ENCODE results near the gene MATCAP1. TPM values are rescaled to one million over a fixed set of nuclear protein-coding genes. Genes with fewer than 3 reads are reported as not detected.
A peak's percentile ranks its signal among the peaks of the same experiment; 100 is the strongest.

MATCAP1 gene
- total and polyA plus RNA-seq, 2 of the 4 experiments (the other 2 are of a cell fraction), result 8.2 to 43.9 TPM

DNA sequence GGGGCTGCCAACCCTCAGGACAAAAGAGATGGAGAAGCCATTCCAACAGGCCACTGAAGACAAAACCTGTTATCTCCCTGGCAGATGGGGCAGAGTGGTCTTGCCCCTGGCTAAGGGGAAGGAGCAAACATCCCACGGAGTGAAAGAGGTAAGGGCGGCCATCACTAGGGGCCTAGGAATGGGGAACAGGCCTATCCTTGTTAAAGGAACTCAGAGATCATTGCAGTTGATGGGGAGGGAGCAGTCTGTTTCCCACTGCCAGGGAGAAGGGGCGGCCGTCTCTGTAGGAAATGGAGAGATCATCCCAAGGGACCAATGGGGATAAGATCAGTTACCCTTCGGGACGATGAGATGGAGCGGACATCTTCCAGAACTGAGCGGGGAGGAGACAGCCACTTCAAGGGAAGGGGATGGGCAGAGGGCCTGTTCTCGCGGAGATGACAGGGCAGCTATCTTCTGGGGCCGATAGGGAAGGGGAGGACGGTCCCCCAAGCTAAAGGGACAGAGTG, 42.6 kb upstream of the MATCAP1 start:
- H3K27ac ChIP-seq (ENCODE audit: insufficient read depth, low read length), result peak overlapping the region; percentile 89
- peak overlapping the region; percentile 95 for H4K5ac ChIP-seq (ENCODE audit: low read depth, low read length)
- H3K23ac ChIP-seq (ENCODE audit: low read depth, low read length), result peak overlapping the region; percentile 90
- ChIA-PET CTCF (no interaction called here), POLR2A (ENCODE audit: unreplicated experiment) (interaction anchor here (1.0 to 1.4 kb wide), 2 partner anchors 15 to 28 kb away, joined by 5 read pairs; no protein-coding TSS in a partner anchor)
- no peak for TF ChIP-seq NFE2L2 (IDR thresholded peaks at IDR 0.05; ENCODE audit: low read depth, low read length)
- TF ChIP-seq RAD21 (IDR thresholded peaks at IDR 0.05; ENCODE audit: low read length), result no peak
- TF ChIP-seq POLR2A (IDR thresholded peaks at IDR 0.05; ENCODE audit: low read depth, low read length), result no peak
- H2BK120ac ChIP-seq (ENCODE audit: low read depth, low read length), result peak overlapping the region; percentile 40
- BruUV-seq (replicated peaks), result no TSS peak
- no peak overlapping the region for H2BK20ac ChIP-seq (ENCODE audit: low read depth, low read length)
- H3K4me3 ChIP-seq (ENCODE audit: insufficient read depth, low read depth, low read length), result peak overlapping the region; percentile 80
- peak overlapping the region; percentile 97 for H3K4ac ChIP-seq (ENCODE audit: low read depth, low read length)
- peak overlapping the region; percentile 71 for H3K56ac ChIP-seq (ENCODE audit: extremely low read depth, insufficient read depth, low read length)
- peak overlapping the region; percentile 86 for H2AK5ac ChIP-seq (ENCODE audit: low read depth, low read length)
- peak overlapping the region; percentile 83 to 97 for H4K8ac ChIP-seq (ENCODE audit: low read depth in 2 of 2, low read length in 2 of 2)
- peaks cover 12% of the 10 kb centered on the region for H3K9me1 ChIP-seq (ENCODE audit: insufficient read depth, low read length)
- peak overlapping the region; percentile 93 for H2AK9ac ChIP-seq (replicated peaks; ENCODE audit: low read depth, low read length, poor library complexity)
- 3% methylated on average over 5 of the region's 12 CpGs; no CpG with 5 or more reads in 1 of the 2 experiments for WGBS, 2 experiments (ENCODE audit: extremely low coverage in 2 of 2, insufficient read length in 1 of 2)
- peaks cover 34% of the 10 kb centered on the region for H3K36me3 ChIP-seq (ENCODE audit: control insufficient read depth, insufficient read depth, low read length)
- peaks cover 7% of the 10 kb centered on the region; the same call in 1 of the 2 replicates for H4K20me1 ChIP-seq (ENCODE audit: insufficient read depth, low read length)
- H4K91ac ChIP-seq (ENCODE audit: insufficient read depth, low read depth, low read length), result peak overlapping the region; percentile 93
- no peaks in the 10 kb centered on the region for H3K27me3 ChIP-seq (ENCODE audit: control insufficient read depth, insufficient read depth, low read length)
- ATAC-seq (ENCODE audit: low read depth), result no peak
- H3K9ac ChIP-seq (ENCODE audit: low read depth, low read length), result peak overlapping the region; percentile 93
- peak overlapping the region; percentile 98 for H3K14ac ChIP-seq (replicated peaks; ENCODE audit: low read depth, low read length)
- H3K18ac ChIP-seq (ENCODE audit: low read depth, low read length), result peak overlapping the region; percentile 78
- peak overlapping the region; percentile 97 for H2AFZ ChIP-seq (replicated peaks; ENCODE audit: low read length, poor library complexity)
- no peaks in the 10 kb centered on the region for H3K9me3 ChIP-seq (ENCODE audit: control insufficient read depth, insufficient read depth, low read length)
- H3K4me2 ChIP-seq (ENCODE audit: low read depth, low read length), result peak overlapping the region; percentile 91
- H3K79me1 ChIP-seq (ENCODE audit: low read depth in 1 of 2, low read length in 2 of 2), result peaks cover 23 to 54% of the 10 kb centered on the region in 2 experiments
- intact Hi-C loops (cut with micrococcal nuclease), result no loop called here
- DNase-seq, result no peak
- H2BK15ac ChIP-seq (ENCODE audit: low read depth, low read length), result peak overlapping the region; percentile 9; the same call in 1 of the 3 replicates
- peaks cover 12% of the 10 kb centered on the region for H3K4me1 ChIP-seq (ENCODE audit: control insufficient read depth, insufficient read depth, low read length)
- dilution Hi-C loops (cut with HindIII; ENCODE audit: low sequenced_read_pairs, unreplicated experiment), result no loop called here
- in situ Hi-C loops (cut with MboI; ENCODE audit: low sequenced_read_pairs), result no loop called here
- H2BK5ac ChIP-seq (ENCODE audit: low read depth, low read length, poor library complexity, severe bottlenecking), result peak overlapping the region; percentile 90

All from IMR-90 (cell line).